ENCODE data around the gene ACP5. TPM values are rescaled to one million over a fixed set of nuclear protein-coding genes. Genes with fewer than 3 reads are reported as not detected.

Gene ACP5
- polyA plus RNA-seq, 1 donor (not counting 4 experiments of a cell fraction or from before 2014, with no cell fraction given), result 15.0 TPM

DNA sequence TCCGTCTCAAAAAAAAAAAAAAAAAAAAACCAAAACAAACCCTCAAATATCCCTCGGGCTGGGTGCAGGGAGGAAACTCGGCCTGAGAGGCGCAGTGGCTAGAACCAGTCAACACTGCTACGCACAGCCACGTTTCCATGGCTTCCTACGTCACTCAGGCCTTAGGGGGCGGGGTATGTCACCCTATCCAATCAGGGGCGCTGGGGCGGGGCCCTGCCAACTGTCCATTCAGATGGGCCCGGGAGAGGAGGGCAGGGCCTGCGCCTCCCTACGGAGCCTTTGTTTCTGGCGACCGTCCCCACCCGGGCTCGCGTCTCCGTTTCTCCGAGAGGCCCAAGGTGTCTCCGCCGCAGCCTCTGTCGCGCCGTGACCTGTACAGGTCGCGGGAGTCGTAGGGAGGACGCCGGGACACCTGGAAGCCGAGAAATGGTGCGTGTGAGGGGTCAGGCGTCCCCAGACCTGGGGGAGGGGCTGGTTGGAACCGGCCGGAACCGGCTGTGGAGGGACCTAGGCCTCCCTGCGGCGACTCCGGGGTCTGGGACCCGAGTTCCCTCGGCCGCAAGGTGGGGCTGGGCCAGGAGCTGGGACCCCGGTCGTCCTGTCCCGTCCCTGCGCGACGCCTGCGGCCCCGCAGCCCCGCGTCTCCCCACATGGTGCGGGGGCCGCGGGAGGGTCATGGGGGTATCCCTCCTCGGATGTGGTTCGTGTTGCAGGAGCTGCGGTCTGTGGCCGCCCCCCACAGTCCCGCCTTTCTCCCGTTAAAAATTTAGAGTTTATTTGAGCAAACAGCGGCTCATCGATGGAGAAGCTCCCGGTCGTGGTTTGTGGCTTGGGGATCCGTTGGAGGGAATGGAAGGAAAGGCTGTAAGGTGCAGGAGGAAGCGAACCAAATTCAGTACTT lies 20.0 kb upstream of the ACP5 start, which contains the start of gene ZNF627:
Gene ZNF627 (plus strand): TSS at position 282 of the 901 bp plus-strand sequence. CDS start 145 bp downstream, at position 427.
- H3K9me3 ChIP-seq (ENCODE audit: control insufficient read depth, low read depth, low read length), result no peaks in the 10 kb centered on the region
- H3K36me3 ChIP-seq (ENCODE audit: control insufficient read depth in 2 of 2, extremely low read depth in 1 of 2, insufficient read depth in 2 of 2, low read length in 2 of 2), result peaks cover 4 to 11% of the 10 kb centered on the region in 2 experiments
- no peak for TF ChIP-seq EZH2 (IDR thresholded peaks at IDR 0.05; ENCODE audit: low read length)
- TF ChIP-seq, protein P1, sequence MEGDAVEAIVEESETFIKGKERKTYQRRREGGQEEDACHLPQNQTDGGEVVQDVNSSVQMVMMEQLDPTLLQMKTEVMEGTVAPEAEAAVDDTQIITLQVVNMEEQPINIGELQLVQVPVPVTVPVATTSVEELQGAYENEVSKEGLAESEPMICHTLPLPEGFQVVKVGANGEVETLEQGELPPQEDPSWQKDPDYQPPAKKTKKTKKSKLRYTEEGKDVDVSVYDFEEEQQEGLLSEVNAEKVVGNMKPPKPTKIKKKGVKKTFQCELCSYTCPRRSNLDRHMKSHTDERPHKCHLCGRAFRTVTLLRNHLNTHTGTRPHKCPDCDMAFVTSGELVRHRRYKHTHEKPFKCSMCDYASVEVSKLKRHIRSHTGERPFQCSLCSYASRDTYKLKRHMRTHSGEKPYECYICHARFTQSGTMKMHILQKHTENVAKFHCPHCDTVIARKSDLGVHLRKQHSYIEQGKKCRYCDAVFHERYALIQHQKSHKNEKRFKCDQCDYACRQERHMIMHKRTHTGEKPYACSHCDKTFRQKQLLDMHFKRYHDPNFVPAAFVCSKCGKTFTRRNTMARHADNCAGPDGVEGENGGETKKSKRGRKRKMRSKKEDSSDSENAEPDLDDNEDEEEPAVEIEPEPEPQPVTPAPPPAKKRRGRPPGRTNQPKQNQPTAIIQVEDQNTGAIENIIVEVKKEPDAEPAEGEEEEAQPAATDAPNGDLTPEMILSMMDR (optimal IDR thresholded peaks at IDR 0.05 in 1 of 3, IDR thresholded peaks at IDR 0.05 in 1 of 3, conservative IDR thresholded peaks at IDR 0.05 in 1 of 3; ENCODE audit: extremely low read depth in 1 of 3, insufficient read depth in 2 of 3, low read length in 3 of 3), result peak in 1 of 3 experiments; percentile 27
- peak; percentile 75 for DNase-seq (ENCODE audit: low read depth, low spot score)
- peak within 1 kb of the TSS; percentile 86 for H3K9ac ChIP-seq (ENCODE audit: control insufficient read depth, extremely low read depth, insufficient read depth, low read length)
- peaks cover 41% of the 10 kb centered on the region for H3K79me2 ChIP-seq (ENCODE audit: control insufficient read depth, insufficient read depth, low read length)
- H3K27ac ChIP-seq (ENCODE audit: control insufficient read depth, insufficient read depth, low read length), result peak within 1 kb of the TSS; percentile 74
- H3K27me3 ChIP-seq (ENCODE audit: control insufficient read depth, extremely low read depth, insufficient read depth, low read length), result no peaks in the 10 kb centered on the region
- peak within 1 kb of the TSS; percentile 95 for H3K4me2 ChIP-seq (ENCODE audit: control insufficient read depth, extremely low read depth, insufficient read depth, low read depth, low read length)
- dilution Hi-C loops (cut with MboI; ENCODE audit: extremely low pct_ligation_motif_present, low sequenced_read_pairs), result no loop called here
- no peaks in the 10 kb centered on the region for H3K9me1 ChIP-seq (ENCODE audit: control insufficient read depth, extremely low read depth, insufficient read depth, low read length)
- peak within 1 kb of the TSS; percentile 91 to 98 (median 97) for H3K4me3 ChIP-seq (ENCODE audit: control insufficient read depth in 2 of 3, extremely low read depth in 1 of 3, insufficient read depth in 2 of 3, low read depth in 1 of 3, low read length in 3 of 3)
- peak within 1 kb of the TSS; percentile 74 for H2AFZ ChIP-seq (ENCODE audit: control insufficient read depth, low read length)
- FAIRE-seq, result peak; percentile 44
- no peaks in the 10 kb centered on the region for H4K20me1 ChIP-seq (ENCODE audit: control insufficient read depth, extremely low read depth, insufficient read depth, low read length)
- peaks cover 7% of the 10 kb centered on the region for H3K4me1 ChIP-seq (ENCODE audit: control insufficient read depth, extremely low read depth, insufficient read depth, low read length)

DNA sequence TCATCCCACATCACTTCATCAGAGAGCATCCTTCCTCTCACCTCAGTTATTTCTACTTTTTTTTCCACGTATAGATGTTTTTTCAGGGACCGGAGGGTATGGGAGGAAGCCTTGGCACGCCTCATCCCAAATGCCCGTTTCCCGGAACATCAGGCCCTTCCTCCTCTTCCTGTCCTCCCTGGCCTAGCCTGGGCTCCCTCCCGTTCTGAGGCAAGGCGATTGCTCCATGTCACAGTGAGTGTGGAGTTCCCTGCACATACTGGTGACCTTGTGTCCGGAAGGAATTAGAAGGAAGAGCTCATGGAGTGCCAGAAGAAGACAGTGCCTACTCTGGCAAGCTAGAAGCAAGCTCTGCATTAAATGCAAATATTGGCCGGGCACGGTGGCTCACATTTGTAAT lies 18.7 kb upstream of the ACP5 start:
- dilution Hi-C loops (cut with MboI; ENCODE audit: extremely low pct_ligation_motif_present, low sequenced_read_pairs), result no loop called here

More for the DNA sequence above, 18.7 kb upstream of the ACP5 start:
- Histone ChIP-seq H3K9me1 (ENCODE audit: control insufficient read depth, extremely low read depth, insufficient read depth, low read length) (no peaks in the 10 kb centered on the region), H3K4me1 (ENCODE audit: control insufficient read depth, extremely low read depth, insufficient read depth, low read length) (peaks cover 7% of the 10 kb centered on the region), H3K27me3 (ENCODE audit: control insufficient read depth, extremely low read depth, insufficient read depth, low read length) (no peaks in the 10 kb centered on the region), H3K79me2 (ENCODE audit: control insufficient read depth, insufficient read depth, low read length) (peaks cover 33% of the 10 kb centered on the region), H3K9me3 (ENCODE audit: control insufficient read depth, low read depth, low read length) (no peaks in the 10 kb centered on the region), H3K4me3 (ENCODE audit: control insufficient read depth in 2 of 3, extremely low read depth in 1 of 3, insufficient read depth in 2 of 3, low read depth in 1 of 3, low read length in 3 of 3) (no peak overlapping the region), H3K27ac (ENCODE audit: control insufficient read depth, insufficient read depth, low read length) (no peak overlapping the region), H3K4me2 (ENCODE audit: control insufficient read depth, extremely low read depth, insufficient read depth, low read depth, low read length) (no peak overlapping the region), H4K20me1 (ENCODE audit: control insufficient read depth, extremely low read depth, insufficient read depth, low read length) (no peaks in the 10 kb centered on the region), H3K9ac (ENCODE audit: control insufficient read depth, extremely low read depth, insufficient read depth, low read length) (no peak overlapping the region), H3K36me3 (ENCODE audit: control insufficient read depth in 2 of 2, extremely low read depth in 1 of 2, insufficient read depth in 2 of 2, low read length in 2 of 2) (peaks cover 4 to 11% of the 10 kb centered on the region in 2 experiments), H2AFZ (ENCODE audit: control insufficient read depth, low read length) (no peak overlapping the region)
- DNase-seq (ENCODE audit: low read depth, low spot score), result no peak
- FAIRE-seq, result no peak
- no peak for TF ChIP-seq EZH2 (IDR thresholded peaks at IDR 0.05; ENCODE audit: low read length)
- TF ChIP-seq, protein P1 (optimal IDR thresholded peaks at IDR 0.05 in 1 of 3, IDR thresholded peaks at IDR 0.05 in 1 of 3, conservative IDR thresholded peaks at IDR 0.05 in 1 of 3; ENCODE audit: extremely low read depth in 1 of 3, insufficient read depth in 2 of 3, low read length in 3 of 3), result no peak

All from keratinocyte (primary cell).